HG02973 (cell line): ENCODE results near the gene RAB6B.

Source experiments
- ATAC-seq: cut with Tn5 transposase; IDR thresholded peaks from one replicate; pipeline ENCODE4 v1.9.1; 2021; ENCODE audit warnings: moderate library complexity; ENCODE audit not compliant: unreplicated experiment

RAB6B gene

DNA sequence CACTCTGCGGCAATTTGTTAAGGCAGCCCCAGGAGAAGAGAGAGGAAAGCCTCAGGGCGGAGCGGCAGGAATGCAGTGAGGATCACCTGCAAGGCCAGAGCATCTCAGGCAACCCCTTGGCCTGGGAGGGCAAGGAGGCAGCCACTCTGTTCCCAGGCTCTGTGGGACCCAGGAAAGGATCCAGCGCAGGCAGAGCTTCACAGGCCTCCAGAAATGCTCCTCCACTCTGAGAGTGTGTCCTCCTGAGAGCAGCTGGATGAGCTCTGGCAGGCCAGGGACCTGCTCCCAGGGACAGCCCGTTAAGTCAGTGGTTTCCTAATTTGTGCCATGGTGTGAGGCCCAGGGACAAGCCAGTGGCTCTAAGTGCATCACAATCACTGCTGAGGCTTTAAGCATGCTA, 35.2 kb downstream of the RAB6B start:
- ATAC-seq = no peak

DNA sequence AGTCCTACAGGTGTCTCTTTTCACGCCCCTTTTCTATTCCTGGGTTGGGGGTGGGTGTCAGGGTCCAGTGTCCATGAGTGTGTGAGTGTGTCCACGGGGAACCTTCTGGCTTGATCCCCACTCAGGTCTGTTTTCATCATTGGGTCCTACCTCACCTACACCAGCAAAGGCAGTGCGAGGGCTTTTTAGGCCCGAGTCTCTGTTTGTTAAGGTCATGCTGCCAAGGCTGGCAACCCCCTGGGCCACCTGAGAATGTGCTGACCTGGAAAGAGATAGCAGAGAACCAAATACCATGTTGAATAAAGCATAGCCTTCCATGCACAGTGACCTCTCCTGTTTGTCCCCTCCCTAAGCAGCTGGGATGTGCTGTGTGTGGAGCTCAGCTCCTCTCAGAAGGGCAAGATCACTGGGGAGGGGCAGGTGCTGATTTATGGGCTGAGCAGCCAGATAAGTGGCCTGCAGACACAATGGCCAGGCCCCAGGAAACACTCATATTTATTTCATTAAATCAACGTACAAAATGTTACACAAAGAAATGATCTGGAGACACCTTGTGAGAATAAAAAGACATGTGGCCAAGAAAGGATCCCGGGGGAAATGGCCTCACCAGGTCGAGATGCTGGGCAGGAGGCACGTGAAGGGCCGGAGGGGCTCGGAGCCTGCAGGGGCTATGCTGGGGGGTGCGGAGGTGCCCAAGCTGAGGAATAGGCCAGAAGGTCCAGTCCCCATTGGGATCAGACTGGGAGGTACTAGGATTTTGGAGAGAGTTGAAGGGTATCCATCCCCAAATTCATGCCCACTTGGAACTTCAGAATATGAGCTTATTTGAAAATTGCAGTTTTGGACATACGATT, 36.1 kb downstream of the RAB6B start:
- no peak for ATAC-seq

- ATAC-seq = no peak
Observed at GRCh38 chr3:133857767-133858166, 37.9 kb downstream of the RAB6B start.

- ATAC-seq = no peak
Observed at GRCh38 chr3:133856316-133856715, 39.4 kb downstream of the RAB6B start.

DNA sequence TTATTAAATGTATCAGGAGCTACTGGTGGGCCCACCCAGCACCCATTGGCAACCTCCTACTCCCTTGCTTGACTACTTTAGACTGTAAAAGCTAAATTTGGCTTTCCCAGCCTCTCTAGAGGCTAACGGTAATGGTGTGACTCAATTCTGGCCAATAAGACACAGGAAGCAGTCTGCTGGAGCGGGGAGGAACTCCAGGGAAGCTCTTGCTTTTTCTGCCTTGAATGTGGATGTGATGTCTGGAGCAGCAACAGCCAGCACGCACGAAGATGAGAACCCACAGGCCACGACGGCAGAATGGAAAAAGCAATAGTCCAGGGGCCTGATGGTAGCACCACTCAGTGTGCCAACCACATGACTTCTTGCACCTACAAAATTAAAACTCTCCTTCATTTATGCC, 39.9 kb downstream of the RAB6B start:
- no peak for ATAC-seq

- ATAC-seq = no peak
Observed at GRCh38 chr3:133855002-133855370, 40.7 kb downstream of the RAB6B start.

GRCh38 chr3:133854264-133855001, 41.2 kb downstream of the RAB6B start:
- no peak for ATAC-seq

DNA sequence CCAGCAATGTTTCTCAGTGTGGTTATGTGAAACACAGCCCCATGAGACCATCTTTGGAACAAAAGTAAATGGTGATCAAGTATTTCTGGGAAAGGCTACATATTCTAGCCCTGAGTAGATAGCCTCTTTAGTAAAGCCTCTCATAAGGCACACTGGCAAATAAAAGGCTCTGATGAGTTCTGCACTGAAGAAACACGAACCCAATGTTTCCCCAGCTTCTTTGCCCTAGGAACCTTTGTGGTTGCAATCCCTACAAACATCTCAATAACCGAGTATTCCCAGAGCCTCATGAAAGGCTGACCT, 41.8 kb downstream of the RAB6B start:
- ATAC-seq = no peak

- ATAC-seq = no peak
Observed at GRCh38 chr3:133853063-133853924, 42.4 kb downstream of the RAB6B start.

- ATAC-seq = no peak
Observed at GRCh38 chr3:133851931-133852330, 43.8 kb downstream of the RAB6B start.

DNA sequence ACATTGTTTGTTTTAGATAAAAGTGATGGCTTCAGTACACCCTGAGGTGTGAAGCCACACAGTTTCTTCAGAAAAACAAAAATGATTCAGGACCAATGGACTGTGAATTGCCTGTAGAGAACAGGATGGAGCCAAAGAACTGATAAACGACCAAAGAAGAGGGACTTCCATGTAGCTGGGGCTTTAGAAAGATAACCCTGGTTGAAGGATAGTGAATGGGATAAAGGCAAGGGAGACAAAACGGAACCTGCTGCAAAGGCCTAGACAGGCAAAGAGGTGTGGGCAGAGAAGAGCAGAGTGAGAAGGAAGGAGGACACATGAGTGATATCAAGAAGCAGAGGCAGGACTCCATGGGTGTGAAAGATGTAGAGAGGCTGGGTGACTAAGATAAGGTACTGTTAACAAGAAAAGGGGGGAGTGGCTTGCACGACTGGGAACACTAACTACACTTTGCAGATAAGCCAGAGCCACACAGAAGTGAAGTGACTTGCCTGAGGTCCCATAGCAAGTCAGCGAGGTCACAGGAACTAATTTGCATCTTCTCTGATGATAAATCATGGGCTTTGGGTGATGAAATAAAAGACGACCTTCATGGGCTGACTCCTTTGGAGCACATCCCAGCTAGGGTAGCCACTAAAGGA, 44.3 kb downstream of the RAB6B start:
- ATAC-seq = peak; percentile 59

DNA sequence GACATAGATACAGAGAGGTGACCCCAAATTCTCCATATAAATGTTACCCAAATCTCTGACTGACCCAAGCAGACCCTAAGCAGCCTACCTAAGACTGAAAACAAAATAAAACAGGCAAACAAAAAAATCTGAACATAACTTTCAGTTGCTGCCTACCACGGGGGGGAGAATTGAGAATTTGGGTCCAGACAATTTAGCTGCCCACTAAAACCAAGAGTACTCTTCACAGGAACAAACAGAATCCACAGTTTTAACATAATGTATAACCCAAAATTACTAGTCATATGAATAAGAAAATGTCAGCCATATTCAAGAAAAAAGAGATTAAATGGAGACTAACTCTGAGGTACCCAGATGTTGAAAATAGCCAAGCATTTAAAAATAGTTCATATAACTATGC, 45.6 kb downstream of the RAB6B start:
- no peak for ATAC-seq

GRCh38 chr3:133849346-133849745, 46.3 kb downstream of the RAB6B start:
- no peak for ATAC-seq

DNA sequence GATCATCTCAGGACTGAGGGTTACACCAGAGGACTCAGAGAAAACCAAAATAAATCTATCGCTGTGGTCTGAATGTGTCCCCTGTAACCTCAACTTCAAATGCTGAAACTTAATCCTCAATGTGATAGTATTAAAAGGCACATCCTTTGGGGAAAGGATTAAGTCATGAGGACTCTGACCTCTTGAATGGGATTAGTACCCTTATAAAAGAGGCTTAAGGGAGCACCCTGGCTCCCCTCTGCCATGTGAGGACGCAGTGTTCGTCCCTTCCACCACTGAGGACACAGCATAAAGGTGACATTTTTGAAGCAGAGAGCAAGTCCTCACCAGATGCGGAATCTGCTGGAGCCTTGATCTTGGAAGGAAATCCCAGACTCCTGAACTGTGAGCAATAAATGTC, 50.6 kb downstream of the RAB6B start:
- ATAC-seq = no peak

- no peak for ATAC-seq
Observed at GRCh38 chr3:133843634-133844033, 52.0 kb downstream of the RAB6B start.

GRCh38 chr3:133842158-133842557, 53.5 kb downstream of the RAB6B start:
- no peak for ATAC-seq

GRCh38 chr3:133841196-133841595, 54.5 kb downstream of the RAB6B start:
- ATAC-seq = no peak

DNA sequence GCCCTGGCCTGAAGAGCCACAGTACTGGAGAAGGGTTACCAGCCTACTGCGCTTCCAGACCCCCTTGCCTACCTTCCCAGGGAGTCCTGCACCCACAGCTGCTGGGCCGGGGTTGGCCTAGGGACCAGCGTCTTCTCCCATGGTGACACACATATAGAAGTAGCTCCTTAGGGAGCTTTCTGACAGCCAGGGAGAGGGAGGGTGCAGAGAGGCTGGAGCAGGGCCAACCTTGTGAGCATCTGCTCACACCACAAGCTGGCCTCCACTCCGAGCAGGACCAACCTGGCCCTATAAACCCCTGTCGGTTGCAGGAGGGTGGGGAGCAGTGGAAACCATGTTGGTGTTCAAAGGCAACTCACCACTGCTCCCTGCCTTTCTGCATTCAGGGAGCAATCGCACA, 54.9 kb downstream of the RAB6B start:
- ATAC-seq = no peak

GRCh38 chr3:133840055-133840737, 55.5 kb downstream of the RAB6B start:
- ATAC-seq = no peak

- ATAC-seq = no peak
Observed at GRCh38 chr3:133838916-133839800, 56.5 kb downstream of the RAB6B start.
